GM21528 (cell line): ENCODE results near the gene SRPK1.
"Not testable (repeated sequence)": the region's sequence is repeated elsewhere in the genome, so short reads cannot be mapped to it uniquely, and the experiment has no call there.

Experiments
- ATAC-seq: cut with Tn5 transposase; IDR thresholded peaks from one replicate; pipeline ENCODE4 v1.9.1; 2021; ENCODE audit warnings: mild to moderate bottlenecking, moderate library complexity; ENCODE audit not compliant: unreplicated experiment, low FRiP score

SRPK1 gene

GRCh38 chr6:35920793-35921732 lies at the start of gene SRPK1:
TSS of gene SRPK1 (minus strand) at chr6:35921098. CDS start at chr6:35921056, 42 bp downstream.
- peak; percentile 82 for ATAC-seq

GRCh38 chr6:35970181-35970580 lies 49.3 kb upstream of the SRPK1 start:
- ATAC-seq: no peak

- no peak for ATAC-seq
Observed at GRCh38 chr6:35969646-35970045, 48.7 kb upstream of the SRPK1 start.

- no peak for ATAC-seq
Observed at GRCh38 chr6:35968821-35969220, 47.9 kb upstream of the SRPK1 start.

GRCh38 chr6:35967076-35967774 lies 46.3 kb upstream of the SRPK1 start:
- ATAC-seq: no peak

- ATAC-seq: no peak
Observed at GRCh38 chr6:35962779-35963560, 42.1 kb upstream of the SRPK1 start.

DNA sequence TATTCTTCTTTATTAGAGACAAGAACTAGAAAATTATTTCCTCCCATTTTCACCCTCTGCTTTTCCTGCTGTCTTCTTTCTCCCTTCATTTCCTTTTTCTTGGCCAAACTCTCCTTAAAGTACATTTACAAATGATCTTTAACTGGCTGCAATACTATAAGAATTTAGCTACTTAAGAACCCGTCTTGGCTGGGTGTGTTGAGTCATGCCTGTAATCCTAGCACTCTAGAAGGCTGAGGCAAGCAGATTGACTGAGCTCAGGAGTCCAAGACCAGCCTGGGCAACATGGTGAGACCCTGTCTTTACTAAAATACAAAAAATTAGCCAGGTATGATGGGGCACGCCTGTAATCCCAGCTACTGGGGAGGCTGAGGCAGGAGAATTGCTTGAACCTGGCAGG lies 39.3 kb upstream of the SRPK1 start:
- ATAC-seq: no peak

- no peak for ATAC-seq
Observed at GRCh38 chr6:35955970-35956369, 35.1 kb upstream of the SRPK1 start.

- no peak for ATAC-seq
Observed at GRCh38 chr6:35955521-35955920, 34.6 kb upstream of the SRPK1 start.

DNA sequence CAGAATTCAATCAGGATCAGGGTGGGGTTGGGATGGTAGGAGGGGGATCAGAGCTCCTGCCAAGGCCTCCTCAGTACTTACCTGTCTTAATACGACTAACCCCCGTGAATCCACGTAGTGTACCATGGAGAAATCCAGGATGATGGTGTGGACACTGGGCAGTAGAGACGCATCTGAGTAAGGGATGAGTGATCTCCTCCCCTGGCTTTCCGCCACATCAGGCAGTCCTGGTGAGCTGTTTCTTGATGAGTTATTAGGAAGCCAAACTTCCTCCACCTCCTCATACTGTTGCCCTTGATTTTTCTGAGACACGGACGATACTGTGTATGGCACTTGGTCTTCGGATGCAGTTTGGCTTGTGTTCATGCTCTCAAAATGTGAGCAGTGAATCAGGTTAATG lies 34.2 kb upstream of the SRPK1 start:
- no peak for ATAC-seq

DNA sequence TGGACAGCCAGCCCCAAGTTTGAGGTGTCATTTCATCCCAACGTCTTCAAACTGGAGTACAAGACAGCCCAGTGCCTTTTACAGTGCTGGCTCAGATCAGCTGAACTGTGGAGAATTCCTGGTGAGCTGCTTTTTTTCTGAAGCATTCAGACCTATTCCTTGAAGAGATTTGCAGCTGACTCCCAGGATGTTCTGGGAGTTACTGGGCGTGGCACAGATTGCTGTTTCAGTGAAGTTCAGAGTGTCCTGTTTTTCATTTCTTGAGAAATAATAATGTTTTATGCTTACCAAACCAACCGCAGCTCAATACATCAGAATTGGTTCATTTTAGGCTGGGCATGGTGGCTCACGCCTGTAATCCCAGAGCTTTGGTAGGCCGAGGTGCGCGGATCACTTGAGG lies 33.4 kb upstream of the SRPK1 start:
- no peak for ATAC-seq

GRCh38 chr6:35948725-35949124 lies 27.8 kb upstream of the SRPK1 start:
- ATAC-seq: no peak

DNA sequence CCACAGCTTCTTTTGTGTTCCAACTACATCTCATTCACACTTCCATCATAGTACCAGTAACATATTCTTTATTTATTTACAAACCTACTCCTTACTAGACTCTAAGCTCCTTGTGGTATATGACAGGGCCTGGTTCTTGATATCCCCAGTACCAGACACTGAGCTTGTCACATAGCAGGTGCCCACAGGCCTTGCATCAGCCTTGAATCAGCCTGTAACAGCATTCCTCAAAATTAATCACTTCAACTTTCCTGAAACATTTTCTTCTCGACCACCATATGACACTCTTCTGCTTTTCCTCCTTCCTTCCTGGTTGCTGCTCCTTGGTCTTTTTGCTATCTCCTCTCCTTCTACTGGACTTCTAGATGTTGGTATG lies 24.7 kb upstream of the SRPK1 start:
- ATAC-seq: no peak

DNA sequence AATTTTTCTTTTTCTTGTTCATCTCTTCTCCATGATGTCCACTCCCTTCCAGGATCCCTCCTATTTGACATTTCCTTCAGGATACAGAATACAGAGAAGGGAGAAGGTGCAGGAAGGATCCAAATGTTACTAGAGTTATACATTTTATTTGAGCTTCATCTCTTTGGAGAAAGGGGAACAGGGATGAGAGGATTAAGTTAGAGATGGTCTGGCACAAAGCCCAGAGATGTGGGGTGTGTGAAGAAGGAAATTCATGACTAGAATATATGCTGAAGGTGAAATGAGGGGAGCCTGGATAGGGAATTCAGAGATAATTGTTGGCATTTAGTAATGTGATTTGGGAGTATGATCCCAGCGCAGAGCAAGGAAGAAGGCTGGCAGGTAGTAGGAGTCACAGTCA lies 22.5 kb upstream of the SRPK1 start:
- no peak for ATAC-seq

DNA sequence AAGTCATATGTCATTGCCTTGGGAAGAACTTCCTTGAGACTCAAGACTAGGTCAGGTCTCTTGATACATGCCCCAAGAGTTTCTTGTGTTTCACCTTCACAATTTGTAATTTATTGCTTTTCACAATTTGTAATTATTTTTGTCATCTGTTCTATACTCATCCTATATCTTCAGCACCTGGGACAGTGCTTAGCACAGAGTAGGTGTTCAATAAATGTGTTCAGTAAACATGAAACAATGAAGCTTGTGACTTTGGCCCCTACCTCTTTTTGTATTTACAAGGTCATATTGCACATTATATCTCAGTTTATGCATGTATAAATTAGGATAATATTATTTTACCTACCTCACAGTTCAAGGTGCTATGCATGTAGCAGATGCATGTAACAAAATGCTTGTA lies 21.5 kb upstream of the SRPK1 start:
- ATAC-seq: no peak

DNA sequence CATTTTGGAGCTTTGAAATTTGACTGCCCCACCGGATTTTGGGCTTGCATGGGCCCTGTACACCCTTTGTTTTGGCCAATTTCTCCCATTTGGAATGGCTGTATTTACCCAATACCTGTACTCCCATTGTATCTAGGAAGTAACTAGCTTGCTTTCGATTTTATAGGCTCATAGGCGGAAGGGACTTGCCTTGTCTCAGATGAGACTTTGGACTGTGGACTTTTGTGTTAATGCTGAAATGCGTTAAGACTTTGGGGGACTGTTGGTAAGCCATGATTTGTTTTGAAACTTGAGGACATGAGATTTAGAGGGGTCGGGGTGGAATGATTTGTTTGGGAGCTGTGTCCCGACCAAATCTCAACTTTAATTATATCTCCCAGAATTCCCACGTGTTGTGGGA lies 20.3 kb upstream of the SRPK1 start:
- not testable (repeated sequence) for ATAC-seq

GRCh38 chr6:35940014-35940413 lies 19.1 kb upstream of the SRPK1 start:
- not testable (repeated sequence) for ATAC-seq

- not testable (repeated sequence) for ATAC-seq
Observed at GRCh38 chr6:35939259-35939658, 18.4 kb upstream of the SRPK1 start.

DNA sequence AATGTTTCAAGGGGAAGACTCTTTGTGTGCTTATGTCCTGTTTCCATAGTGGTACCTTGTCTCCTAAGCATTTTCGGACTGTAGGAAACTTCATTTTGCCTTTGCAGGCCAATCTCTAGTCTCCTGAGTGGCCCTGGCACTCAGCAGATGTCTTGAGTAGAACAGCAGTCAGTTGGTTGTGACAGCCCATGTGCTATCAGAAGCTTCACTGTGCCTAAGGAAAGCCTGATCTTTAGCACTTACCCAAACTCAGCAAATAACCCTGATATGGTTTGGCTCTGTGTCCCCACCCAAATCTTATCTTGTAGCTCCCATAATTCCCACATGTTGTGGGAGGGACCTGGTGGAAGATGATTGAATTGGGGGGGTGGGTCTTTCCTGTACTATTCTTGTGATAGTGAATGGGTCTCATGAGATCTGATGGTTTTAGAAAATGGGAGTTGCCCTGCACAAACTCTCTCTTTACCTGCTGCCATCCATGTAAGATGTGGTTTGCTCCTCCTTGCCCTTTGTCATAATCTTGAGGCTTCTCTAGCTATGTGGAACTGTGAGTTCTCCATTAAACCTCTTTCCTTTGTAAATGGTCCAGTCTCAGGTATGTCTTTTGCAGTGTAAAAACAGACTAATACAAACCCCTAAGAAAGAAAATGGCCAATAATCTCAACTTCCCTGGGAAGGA lies 15.9 kb upstream of the SRPK1 start:
- ATAC-seq: no peak

GRCh38 chr6:35935469-35935868 lies 14.6 kb upstream of the SRPK1 start:
- ATAC-seq: no peak
